OCI-LY1 (cell line): Measurements from ENCODE around the gene SUN1.

Experiments
- CTCF ChIP-seq: fragments of 200-600 bp; sonication (generic), shearing (Covaris generic); IDR thresholded peaks from 2 replicates; pipeline ENCODE4 v1.5.1; 2017; ENCODE audit warnings: mild to moderate bottlenecking, antibody characterized with exemption, low read length, moderate library complexity, mixed read lengths
- EZH2 ChIP-seq: fragments of 200-600 bp; sonication (generic), shearing (Covaris generic); IDR thresholded peaks from 2 replicates; pipeline ENCODE4 v1.8.0; 2017; ENCODE audit warnings: borderline replicate concordance, mixed run types, mild to moderate bottlenecking, antibody characterized with exemption, low read length, moderate library complexity, mixed read lengths

- TF ChIP-seq CTCF (no peak), EZH2 (no peak)
Observed at GRCh38 chr7:877312-878232, 45.3 kb downstream of the SUN1 start.
